Measurements from ENCODE around the gene TMCO1.
"Not testable (repeated sequence)": the region's sequence is repeated elsewhere in the genome, so short reads cannot be mapped to it uniquely, and the experiment has no call there.

TMCO1 gene

DNA sequence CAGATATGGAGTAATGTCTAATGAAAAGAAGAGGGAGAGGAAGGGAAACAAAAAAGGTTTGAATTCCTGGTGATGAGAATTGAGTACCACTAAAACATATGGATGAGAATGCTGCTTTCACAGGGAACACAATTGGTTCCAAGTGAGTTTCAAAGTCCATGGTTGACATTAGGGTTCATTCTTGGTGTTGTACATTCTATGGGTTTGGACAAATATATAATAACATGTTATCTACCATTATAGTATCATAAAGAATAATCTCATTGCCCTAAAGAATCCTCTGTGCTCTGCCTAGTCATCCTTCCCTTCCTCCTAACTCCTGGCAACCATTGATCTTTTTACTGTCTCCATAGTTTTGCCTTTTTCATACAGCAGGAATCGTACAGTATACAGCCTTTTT is 20.1 kb downstream of the TMCO1 start:
- no peak for DNase-seq (ENCODE audit: low spot score)
- in situ Hi-C loops (cut with MboI; ENCODE audit: low pct_unique_long_range_greater_than_20kb, low sequenced_read_pairs, unreplicated experiment) = no loop called here
- TF ChIP-seq, protein P1, sequence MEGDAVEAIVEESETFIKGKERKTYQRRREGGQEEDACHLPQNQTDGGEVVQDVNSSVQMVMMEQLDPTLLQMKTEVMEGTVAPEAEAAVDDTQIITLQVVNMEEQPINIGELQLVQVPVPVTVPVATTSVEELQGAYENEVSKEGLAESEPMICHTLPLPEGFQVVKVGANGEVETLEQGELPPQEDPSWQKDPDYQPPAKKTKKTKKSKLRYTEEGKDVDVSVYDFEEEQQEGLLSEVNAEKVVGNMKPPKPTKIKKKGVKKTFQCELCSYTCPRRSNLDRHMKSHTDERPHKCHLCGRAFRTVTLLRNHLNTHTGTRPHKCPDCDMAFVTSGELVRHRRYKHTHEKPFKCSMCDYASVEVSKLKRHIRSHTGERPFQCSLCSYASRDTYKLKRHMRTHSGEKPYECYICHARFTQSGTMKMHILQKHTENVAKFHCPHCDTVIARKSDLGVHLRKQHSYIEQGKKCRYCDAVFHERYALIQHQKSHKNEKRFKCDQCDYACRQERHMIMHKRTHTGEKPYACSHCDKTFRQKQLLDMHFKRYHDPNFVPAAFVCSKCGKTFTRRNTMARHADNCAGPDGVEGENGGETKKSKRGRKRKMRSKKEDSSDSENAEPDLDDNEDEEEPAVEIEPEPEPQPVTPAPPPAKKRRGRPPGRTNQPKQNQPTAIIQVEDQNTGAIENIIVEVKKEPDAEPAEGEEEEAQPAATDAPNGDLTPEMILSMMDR (IDR thresholded peaks at IDR 0.05; ENCODE audit: extremely low read depth, insufficient read depth, missing control alignments) = no peak

DNA sequence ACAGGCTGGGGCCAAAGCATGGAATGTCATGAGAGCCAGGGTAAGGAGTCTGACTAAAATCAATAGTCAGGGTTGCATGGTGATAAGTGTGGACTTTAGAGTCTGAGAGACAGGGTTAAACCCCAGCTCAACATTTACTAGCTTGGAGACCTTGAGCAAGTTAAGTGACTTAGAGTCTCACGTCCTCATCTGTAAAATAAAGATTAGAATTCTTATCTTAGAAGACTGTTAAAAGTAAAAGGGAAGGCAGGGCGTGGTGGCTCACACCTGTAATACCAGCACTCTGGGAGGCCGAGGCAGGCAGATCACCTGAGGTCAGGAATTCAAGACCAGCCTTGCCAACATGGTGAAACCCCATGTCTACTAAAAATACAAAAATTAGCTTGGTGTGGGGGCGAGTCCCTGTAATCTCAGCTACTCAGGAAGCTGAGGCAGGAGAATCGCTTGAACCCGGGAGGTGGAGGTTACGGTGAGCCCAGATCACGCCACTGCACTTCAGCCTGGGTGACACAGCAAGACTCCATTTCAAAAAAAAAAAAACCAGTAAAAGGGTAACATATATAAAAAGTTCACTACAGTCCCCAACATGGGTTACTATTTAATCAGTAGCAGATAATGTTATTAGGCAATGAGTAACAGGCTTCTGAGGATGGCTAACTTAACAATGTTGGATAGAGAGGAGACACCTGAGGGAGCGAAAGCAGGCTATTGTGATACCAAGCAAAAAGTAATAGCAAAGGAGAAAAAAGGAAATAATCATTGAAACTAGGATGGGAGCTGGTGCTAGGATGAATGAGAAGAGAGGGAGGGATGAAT is 20.8 kb downstream of the TMCO1 start:
- in situ Hi-C loops (cut with MboI; ENCODE audit: low pct_unique_long_range_greater_than_20kb, low sequenced_read_pairs, unreplicated experiment) = no loop called here
- DNase-seq (ENCODE audit: low spot score) = no peak
- TF ChIP-seq, protein P1 (IDR thresholded peaks at IDR 0.05; ENCODE audit: extremely low read depth, insufficient read depth, missing control alignments) = no peak

DNA sequence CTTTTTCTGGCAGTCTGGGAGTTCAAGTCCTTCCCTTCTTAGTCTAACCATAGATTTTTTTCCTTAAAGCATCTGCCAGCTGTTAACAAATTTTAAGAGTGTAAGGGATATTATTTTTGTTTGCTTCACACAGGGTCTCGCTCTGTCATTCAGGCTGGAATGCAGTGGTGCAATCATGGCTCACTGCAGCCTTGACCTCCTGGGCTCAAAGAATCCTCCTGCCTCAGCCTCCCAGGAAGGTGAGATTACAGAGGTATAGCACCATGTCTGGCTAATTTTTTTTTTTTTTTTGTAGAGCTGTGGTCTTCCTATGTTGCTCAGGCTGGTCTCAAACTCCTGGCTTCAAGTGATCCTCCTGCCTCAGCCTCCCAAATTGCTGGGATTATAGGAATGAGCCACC is 23.8 kb downstream of the TMCO1 start:
- DNase-seq (ENCODE audit: low spot score); in situ Hi-C loops (cut with MboI; ENCODE audit: low pct_unique_long_range_greater_than_20kb, low sequenced_read_pairs, unreplicated experiment): not testable (repeated sequence)

DNA sequence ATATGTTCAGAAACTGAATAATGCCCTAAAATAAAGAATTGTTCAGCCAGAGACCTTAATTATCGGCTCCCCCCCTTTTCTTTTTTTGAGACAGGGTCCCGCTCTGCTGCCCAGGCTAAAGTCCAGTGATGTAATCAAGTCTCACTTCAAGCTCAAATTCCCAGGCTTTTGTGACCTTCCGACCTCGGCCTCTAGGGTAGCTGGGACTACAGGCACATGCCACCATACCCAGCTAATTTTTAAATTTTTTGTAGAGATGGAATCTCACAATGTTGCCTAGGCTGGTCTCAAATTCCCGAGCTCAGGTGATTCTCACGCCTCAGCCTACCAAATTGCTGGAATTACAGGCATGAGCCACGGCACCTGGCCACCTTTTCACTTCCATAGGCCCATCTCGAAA is 26.5 kb downstream of the TMCO1 start:
- in situ Hi-C loops (cut with MboI; ENCODE audit: low pct_unique_long_range_greater_than_20kb, low sequenced_read_pairs, unreplicated experiment) = no loop called here
- DNase-seq (ENCODE audit: low spot score) = no peak
- TF ChIP-seq, protein P1 (IDR thresholded peaks at IDR 0.05; ENCODE audit: extremely low read depth, insufficient read depth, missing control alignments) = no peak

DNA sequence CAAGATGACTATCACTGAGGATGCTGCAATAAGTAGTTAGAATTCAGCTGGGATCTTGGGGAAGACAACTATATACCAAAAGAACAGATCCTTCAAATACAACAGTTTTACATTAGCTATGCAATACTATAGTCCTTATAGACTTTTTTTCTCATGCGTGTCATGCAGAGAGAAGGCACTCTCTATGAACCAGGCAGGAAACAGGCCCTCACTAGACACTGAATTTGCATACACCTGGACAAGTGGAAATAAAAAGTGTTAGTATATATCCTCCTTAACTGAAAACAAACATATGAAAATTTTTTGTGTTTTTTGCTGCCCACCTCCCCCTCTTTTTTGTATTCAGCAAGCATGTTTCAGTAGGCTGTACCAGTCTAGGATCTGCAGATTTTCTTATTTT is 29.9 kb downstream of the TMCO1 start:
- in situ Hi-C loops (cut with MboI; ENCODE audit: low pct_unique_long_range_greater_than_20kb, low sequenced_read_pairs, unreplicated experiment) = no loop called here
- TF ChIP-seq, protein P1 (IDR thresholded peaks at IDR 0.05; ENCODE audit: extremely low read depth, insufficient read depth, missing control alignments) = no peak
- peak; percentile 16 for DNase-seq (ENCODE audit: low spot score)

DNA sequence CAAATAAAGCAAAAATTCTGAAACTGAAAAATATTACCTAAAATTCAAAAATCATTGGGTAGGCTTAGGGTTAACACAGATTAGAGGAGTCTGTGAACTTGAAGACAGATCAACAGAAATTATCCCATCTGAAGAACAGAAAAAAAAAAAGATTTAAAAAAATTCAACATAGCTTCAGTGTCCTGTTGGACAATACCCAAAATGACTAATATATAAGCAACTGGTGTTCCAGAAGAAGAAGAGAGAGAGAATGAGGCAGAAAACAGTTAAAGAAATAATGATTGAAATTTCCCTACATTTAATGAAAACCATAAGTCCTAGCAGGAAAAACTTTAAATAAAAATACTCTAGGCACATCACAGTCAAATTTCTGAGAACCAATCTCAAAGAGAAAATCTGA is 31.5 kb downstream of the TMCO1 start:
- DNase-seq (ENCODE audit: low spot score) = no peak
- TF ChIP-seq, protein P1 (IDR thresholded peaks at IDR 0.05; ENCODE audit: extremely low read depth, insufficient read depth, missing control alignments) = no peak
- in situ Hi-C loops (cut with MboI; ENCODE audit: low pct_unique_long_range_greater_than_20kb, low sequenced_read_pairs, unreplicated experiment) = no loop called here

DNA sequence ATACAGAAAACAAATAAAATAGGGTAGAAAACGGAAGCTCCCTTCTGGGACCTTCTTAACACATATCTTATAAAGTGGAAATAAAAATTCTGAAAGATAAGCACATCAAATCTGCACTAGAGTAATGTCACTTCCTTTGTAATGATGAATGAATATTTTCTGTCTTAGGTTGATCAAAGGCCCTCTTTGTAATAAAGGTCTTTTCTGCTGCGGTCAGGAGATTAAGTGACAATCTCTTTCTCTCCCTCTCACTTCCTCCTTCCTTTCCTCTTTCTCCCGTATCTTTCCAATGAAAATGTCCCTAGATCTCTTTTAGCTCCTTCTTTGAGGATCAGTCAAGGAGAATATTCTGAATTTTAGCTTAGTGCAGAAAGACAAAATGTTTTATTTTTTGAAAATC is 33.8 kb downstream of the TMCO1 start:
- TF ChIP-seq, protein P1 (IDR thresholded peaks at IDR 0.05; ENCODE audit: extremely low read depth, insufficient read depth, missing control alignments) = no peak
- no peak for DNase-seq (ENCODE audit: low spot score)
- in situ Hi-C loops (cut with MboI; ENCODE audit: low pct_unique_long_range_greater_than_20kb, low sequenced_read_pairs, unreplicated experiment) = no loop called here
